WTC11 (cell line): Measurements from ENCODE around the gene DTNB. TPM values are rescaled to one million over a fixed set of nuclear protein-coding genes. Genes with fewer than 3 reads are reported as not detected.
A peak's percentile ranks its signal among the peaks of the same experiment; 100 is the strongest.

ENCODE experiments used
- ATAC-seq: fragments of 200-7000 bp; cut with Tn5 transposase; 2 replicates; pipeline ENCODE4 v1.10.0; 2021; ENCODE audit warnings: mild to moderate bottlenecking, moderate library complexity
- CTCF ChIA-PET: fragments of 300-600 bp; sonication (Branson Sonifier 250); formaldehyde crosslinking; loops from one replicate; lab custom pipeline; 2021; ENCODE audit warnings: antibody characterized with exemption; lab: Charles Lee
- POLR2A ChIA-PET: fragments of 350-600 bp; sonication (Branson Sonifier 250); formaldehyde crosslinking; loops from one replicate; lab custom pipeline; 2021; ENCODE audit warnings: antibody characterized with exemption; lab: Charles Lee
- DNase-seq: peaks from one replicate; pipeline ENCODE4 v3.0.0; 2021; ENCODE audit warnings: low spot score
- H3K27ac Mint-ChIP-seq: 2 replicates; pipeline ENCODE4 v1.8.0; 2021; ENCODE audit warnings: mixed read lengths
- H3K27me3 Mint-ChIP-seq: 2 replicates; pipeline ENCODE4 v1.8.0; 2021; ENCODE audit warnings: low read depth, mild to moderate bottlenecking, moderate library complexity, mixed read lengths
- H3K36me3 Mint-ChIP-seq: 2 replicates; pipeline ENCODE4 v1.8.0; 2021; ENCODE audit warnings: mixed read lengths
- H3K4me1 Mint-ChIP-seq: 2 replicates; pipeline ENCODE4 v1.8.0; 2022; ENCODE audit warnings: mixed read lengths
- H3K4me3 Mint-ChIP-seq: 2 replicates; pipeline ENCODE4 v1.8.0; 2021; ENCODE audit warnings: mild to moderate bottlenecking, moderate library complexity, mixed read lengths
- H3K9me3 Mint-ChIP-seq: 2 replicates; pipeline ENCODE4 v1.8.0; 2021; ENCODE audit warnings: mixed read lengths
- AR ChIP-seq: fragments of 250-450 bp; sonication (Bioruptor Pico); IDR thresholded peaks from 2 replicates; pipeline ENCODE4 v1.9.0; 2021; ENCODE audit warnings: mild to moderate bottlenecking
- ARID4B ChIP-seq: sonication (generic); formaldehyde crosslinking; IDR thresholded peaks from 2 replicates; pipeline ENCODE4 v1.8.0; 2023; ENCODE audit warnings: missing genetic modification reagents, mild to moderate bottlenecking, borderline replicate concordance
- ATF1 ChIP-seq: sonication (generic); formaldehyde crosslinking; IDR thresholded peaks from 2 replicates; pipeline ENCODE4 v1.8.1; 2023; ENCODE audit warnings: mild to moderate bottlenecking, moderate library complexity, missing genetic modification reagents
- ATF6 ChIP-seq: sonication (generic); formaldehyde crosslinking; IDR thresholded peaks from 2 replicates; pipeline ENCODE4 v1.8.1; 2023; ENCODE audit warnings: mild to moderate bottlenecking, missing genetic modification reagents
- CREB1 ChIP-seq: sonication (generic); formaldehyde crosslinking; IDR thresholded peaks from 2 replicates; pipeline ENCODE4 v1.8.0; 2023; ENCODE audit warnings: mild to moderate bottlenecking, missing genetic modification reagents
- ERG ChIP-seq: fragments of 250-450 bp; sonication (Bioruptor Pico); IDR thresholded peaks from 2 replicates; pipeline ENCODE4 v1.8.0; 2021; ENCODE audit warnings: mild to moderate bottlenecking
- FOXP4 ChIP-seq: sonication (generic); formaldehyde crosslinking; IDR thresholded peaks from 2 replicates; pipeline ENCODE4 v1.8.0; 2022; ENCODE audit warnings: mild to moderate bottlenecking, missing genetic modification reagents
- GABPB1 ChIP-seq: sonication (generic); formaldehyde crosslinking; IDR thresholded peaks from 2 replicates; pipeline ENCODE4 v1.8.1; 2023; ENCODE audit warnings: mild to moderate bottlenecking, missing genetic modification reagents
- NFYB ChIP-seq: sonication (generic); formaldehyde crosslinking; conservative IDR thresholded peaks from 2 replicates; pipeline ENCODE4 v1.8.0; 2022; ENCODE audit warnings: low read depth, missing genetic modification reagents
- RELA ChIP-seq: sonication (generic); formaldehyde crosslinking; IDR thresholded peaks from 2 replicates; pipeline ENCODE4 v1.8.1; 2022; ENCODE audit warnings: missing genetic modification reagents, mild to moderate bottlenecking, borderline replicate concordance
- TEAD4 ChIP-seq: sonication (generic); formaldehyde crosslinking; IDR thresholded peaks from 2 replicates; pipeline ENCODE4 v1.8.0; 2022; ENCODE audit warnings: mild to moderate bottlenecking, missing genetic modification reagents
- TP53 ChIP-seq: sonication (generic); formaldehyde crosslinking; IDR thresholded peaks from 2 replicates; pipeline ENCODE4 v1.8.1; 2023; ENCODE audit warnings: mild to moderate bottlenecking, missing genetic modification reagents
- ZBTB21 ChIP-seq: sonication (generic); formaldehyde crosslinking; IDR thresholded peaks from 2 replicates; pipeline ENCODE4 v1.8.1; 2023; ENCODE audit warnings: mild to moderate bottlenecking, missing genetic modification reagents, borderline replicate concordance
- ZNF219 ChIP-seq: sonication (generic); formaldehyde crosslinking; IDR thresholded peaks from 2 replicates; pipeline ENCODE4 v1.8.0; 2023; ENCODE audit warnings: missing genetic modification reagents, mild to moderate bottlenecking, borderline replicate concordance
- ZNF317 ChIP-seq: sonication (generic); formaldehyde crosslinking; IDR thresholded peaks from 2 replicates; pipeline ENCODE4 v1.8.1; 2023; ENCODE audit warnings: low read depth, mild to moderate bottlenecking, moderate library complexity, missing genetic modification reagents, borderline replicate concordance
- ZNF396 ChIP-seq: fragments of 250-450 bp; sonication (Bioruptor Pico); IDR thresholded peaks from 2 replicates; pipeline ENCODE4 v1.8.0; 2021; ENCODE audit warnings: mild to moderate bottlenecking, moderate library complexity, borderline replicate concordance
- total RNA-seq: library from RNA; stranded (reverse); gene quantifications from 3 replicates; pipeline ENCODE4 v1.2.3, GENCODE V29; 2021
- TF ChIP-seq, protein P1 (sequence below): sonication (generic); formaldehyde crosslinking; IDR thresholded peaks from 2 replicates; pipeline ENCODE4 v1.8.1; 2023; ENCODE audit warnings: mild to moderate bottlenecking, missing genetic modification reagents
- TF ChIP-seq, protein P2 (sequence below): sonication (generic); formaldehyde crosslinking; IDR thresholded peaks from 2 replicates; pipeline ENCODE4 v1.8.0; 2022; ENCODE audit warnings: mild to moderate bottlenecking, missing genetic modification reagents
- TF ChIP-seq, protein P3 (sequence below): fragments of 200-600 bp; IDR thresholded peaks from 2 replicates; pipeline ENCODE4 v1.8.0; 2022; ENCODE audit warnings: antibody characterized with exemption

The DTNB gene
- total RNA-seq, 1 experiment from 2014 or later = 39.9 TPM

GRCh38 chr2:25673300-25674076 is at the start of gene DTNB (continued):
- TF ChIP-seq, protein P1, sequence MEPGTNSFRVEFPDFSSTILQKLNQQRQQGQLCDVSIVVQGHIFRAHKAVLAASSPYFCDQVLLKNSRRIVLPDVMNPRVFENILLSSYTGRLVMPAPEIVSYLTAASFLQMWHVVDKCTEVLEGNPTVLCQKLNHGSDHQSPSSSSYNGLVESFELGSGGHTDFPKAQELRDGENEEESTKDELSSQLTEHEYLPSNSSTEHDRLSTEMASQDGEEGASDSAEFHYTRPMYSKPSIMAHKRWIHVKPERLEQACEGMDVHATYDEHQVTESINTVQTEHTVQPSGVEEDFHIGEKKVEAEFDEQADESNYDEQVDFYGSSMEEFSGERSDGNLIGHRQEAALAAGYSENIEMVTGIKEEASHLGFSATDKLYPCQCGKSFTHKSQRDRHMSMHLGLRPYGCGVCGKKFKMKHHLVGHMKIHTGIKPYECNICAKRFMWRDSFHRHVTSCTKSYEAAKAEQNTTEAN = peak; percentile 74; the same call in 1 of the 2 replicates
- TF ChIP-seq CREB1 = peak; percentile 84
- no peak; the same call in 1 of the 2 replicates for TF ChIP-seq TP53 (CRISPR knock-in tag)
- no peak for TF ChIP-seq AR (CRISPR knock-in tag)
- TF ChIP-seq ARID4B (CRISPR knock-in tag) = peak; percentile 30
- no peak for TF ChIP-seq ZNF396 (CRISPR knock-in tag)
- TF ChIP-seq GABPB1 (CRISPR knock-in tag) = 0 out of 2 replicates have a peak, but pooled peaks have one; percentile 38
- TF ChIP-seq TEAD4 = no peak; the same call in 1 of the 2 replicates
- no peak for TF ChIP-seq ZBTB21
- no peak for TF ChIP-seq NFYB
- peak; percentile 77 for TF ChIP-seq ATF1 (CRISPR knock-in tag)
- 0 out of 2 replicates have a peak, but pooled peaks have one; percentile 34 for TF ChIP-seq ZNF219
- TF ChIP-seq, protein P2, sequence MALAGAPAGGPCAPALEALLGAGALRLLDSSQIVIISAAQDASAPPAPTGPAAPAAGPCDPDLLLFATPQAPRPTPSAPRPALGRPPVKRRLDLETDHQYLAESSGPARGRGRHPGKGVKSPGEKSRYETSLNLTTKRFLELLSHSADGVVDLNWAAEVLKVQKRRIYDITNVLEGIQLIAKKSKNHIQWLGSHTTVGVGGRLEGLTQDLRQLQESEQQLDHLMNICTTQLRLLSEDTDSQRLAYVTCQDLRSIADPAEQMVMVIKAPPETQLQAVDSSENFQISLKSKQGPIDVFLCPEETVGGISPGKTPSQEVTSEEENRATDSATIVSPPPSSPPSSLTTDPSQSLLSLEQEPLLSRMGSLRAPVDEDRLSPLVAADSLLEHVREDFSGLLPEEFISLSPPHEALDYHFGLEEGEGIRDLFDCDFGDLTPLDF = peak; percentile 87
- 0 out of 2 replicates have a peak, but pooled peaks have one; percentile 21 for TF ChIP-seq ZNF317 (CRISPR knock-in tag)
- peak; percentile 76 for TF ChIP-seq RELA

DNA sequence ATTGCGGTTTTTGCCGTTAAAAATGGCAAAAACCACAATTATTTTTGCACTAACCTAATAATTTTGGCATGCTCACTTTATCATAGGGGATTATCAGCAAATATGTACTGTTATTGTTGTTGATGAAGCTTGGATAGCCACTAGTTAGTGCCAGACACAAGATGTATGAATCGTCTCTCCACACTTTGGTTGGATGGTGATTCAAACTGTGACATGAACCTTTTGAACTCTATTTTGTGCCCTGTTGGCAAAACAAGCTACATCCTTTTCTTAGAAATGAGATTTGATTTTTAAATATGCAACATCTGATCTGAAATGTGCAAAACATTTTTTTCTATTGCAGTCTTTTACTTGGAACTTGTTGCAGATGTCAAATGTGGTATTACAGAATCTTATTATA is 48.8 kb upstream of the DTNB start:
- Mint-ChIP-seq H3K36me3 (0 out of 2 replicates have a peak, but pooled peaks cover 6% of the 10 kb centered on the region), H3K9me3 (peaks cover 8% of the 10 kb centered on the region), H3K4me1 (peaks cover 2% of the 10 kb centered on the region), H3K4me3 (no peak overlapping the region), H3K27ac (no peak overlapping the region), H3K27me3 (no peaks in the 10 kb centered on the region)
- CTCF ChIA-PET = no interaction called here
- ATAC-seq (no peak), DNase-seq (no peak)
- POLR2A ChIA-PET = no interaction called here
- no peak for TF ChIP-seq FOXP4 (CRISPR knock-in tag)
- TF ChIP-seq, protein P3, sequence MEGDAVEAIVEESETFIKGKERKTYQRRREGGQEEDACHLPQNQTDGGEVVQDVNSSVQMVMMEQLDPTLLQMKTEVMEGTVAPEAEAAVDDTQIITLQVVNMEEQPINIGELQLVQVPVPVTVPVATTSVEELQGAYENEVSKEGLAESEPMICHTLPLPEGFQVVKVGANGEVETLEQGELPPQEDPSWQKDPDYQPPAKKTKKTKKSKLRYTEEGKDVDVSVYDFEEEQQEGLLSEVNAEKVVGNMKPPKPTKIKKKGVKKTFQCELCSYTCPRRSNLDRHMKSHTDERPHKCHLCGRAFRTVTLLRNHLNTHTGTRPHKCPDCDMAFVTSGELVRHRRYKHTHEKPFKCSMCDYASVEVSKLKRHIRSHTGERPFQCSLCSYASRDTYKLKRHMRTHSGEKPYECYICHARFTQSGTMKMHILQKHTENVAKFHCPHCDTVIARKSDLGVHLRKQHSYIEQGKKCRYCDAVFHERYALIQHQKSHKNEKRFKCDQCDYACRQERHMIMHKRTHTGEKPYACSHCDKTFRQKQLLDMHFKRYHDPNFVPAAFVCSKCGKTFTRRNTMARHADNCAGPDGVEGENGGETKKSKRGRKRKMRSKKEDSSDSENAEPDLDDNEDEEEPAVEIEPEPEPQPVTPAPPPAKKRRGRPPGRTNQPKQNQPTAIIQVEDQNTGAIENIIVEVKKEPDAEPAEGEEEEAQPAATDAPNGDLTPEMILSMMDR = no peak
- no peak for TF ChIP-seq ATF6
- no peak for TF ChIP-seq ERG (CRISPR knock-in tag)
